OCI-LY3 (cell line): ENCODE measurements around the gene POP7.

Source experiments
- CTCF ChIP-seq: fragments of 200-600, 300-600 bp; sonication (generic); IDR thresholded peaks from 2 replicates; pipeline ENCODE4 v1.5.1; 2014; ENCODE audit warnings: antibody characterized with exemption, low read length, low read depth
- EZH2phosphoT487 ChIP-seq: fragments of 200-600 bp; shearing (Covaris generic); IDR thresholded peaks from 2 replicates; pipeline ENCODE4 v1.6.1; 2018; ENCODE audit warnings: antibody characterized with exemption, mixed run types, low read depth

GRCh38 chr7:100686822-100687211, 19.1 kb upstream of the POP7 start:
- TF ChIP-seq CTCF, result no peak
- TF ChIP-seq EZH2phosphoT487, result no peak
